Endodermal cell (in vitro differentiated cells): Measurements from ENCODE around the gene DPY30. TPM values are rescaled to one million over a fixed set of nuclear protein-coding genes. Genes with fewer than 3 reads are reported as not detected.

Experiments
- DNase-seq: peaks from one replicate; pipeline ENCODE4 v3.0.0-alpha.2; 2017
- H3K27ac ChIP-seq: 2 replicates; pipeline ENCODE4 v1.5.1; 2013; ENCODE audit warnings: mild to moderate bottlenecking, low read depth, low read length, moderate library complexity
- H3K27me3 ChIP-seq: 2 replicates; pipeline ENCODE4 v1.6.1; 2013; ENCODE audit warnings: mild to moderate bottlenecking, low read length, moderate library complexity; ENCODE audit not compliant: insufficient read depth, control insufficient read depth, poor library complexity, severe bottlenecking
- H3K36me3 ChIP-seq: 2 replicates; pipeline ENCODE4 v1.7.0; 2013; ENCODE audit warnings: mild to moderate bottlenecking, low read length, moderate library complexity; ENCODE audit not compliant: control insufficient read depth, insufficient read depth
- H3K4me1 ChIP-seq: one replicate; pipeline ENCODE4 v1.7.0; 2013; ENCODE audit warnings: low read length; ENCODE audit not compliant: control insufficient read depth, insufficient read depth
- H3K4me3 ChIP-seq: 2 replicates; pipeline ENCODE4 v1.5.1; 2013; ENCODE audit warnings: mild to moderate bottlenecking, low read length, moderate library complexity
- H3K9ac ChIP-seq: 2 replicates; pipeline ENCODE4 v1.6.1; 2013; ENCODE audit warnings: mild to moderate bottlenecking, low read length, moderate library complexity; ENCODE audit not compliant: poor library complexity, severe bottlenecking; ENCODE audit errors: extremely low read depth
- H3K9me3 ChIP-seq: 2 replicates; pipeline ENCODE4 v1.6.1; 2013; ENCODE audit warnings: mild to moderate bottlenecking, low read length, moderate library complexity; ENCODE audit not compliant: control insufficient read depth
- H3K27ac Mint-ChIP-seq: 2 replicates; pipeline ENCODE4 v1.8.0; 2020; ENCODE audit warnings: mixed read lengths
- H3K27me3 Mint-ChIP-seq: 2 replicates; pipeline ENCODE4 v1.8.0; 2021; ENCODE audit warnings: mild to moderate bottlenecking, mixed read lengths; ENCODE audit not compliant: insufficient read depth
- H3K36me3 Mint-ChIP-seq: 2 replicates; pipeline ENCODE4 v1.8.0; 2020; ENCODE audit warnings: low read depth, mixed read lengths
- H3K4me1 Mint-ChIP-seq: 2 replicates; pipeline ENCODE4 v1.8.0; 2020; ENCODE audit warnings: mixed read lengths
- H3K4me3 Mint-ChIP-seq: 2 replicates; pipeline ENCODE4 v1.8.0; 2020; ENCODE audit warnings: mild to moderate bottlenecking, moderate library complexity, mixed read lengths
- H3K9me3 Mint-ChIP-seq: 2 replicates; pipeline ENCODE4 v1.8.0; 2020; ENCODE audit warnings: mild to moderate bottlenecking, mixed read lengths
- CTCF ChIP-seq: fragments of 200-600 bp; sonication (generic); conservative IDR thresholded peaks from 2 replicates; pipeline ENCODE4 v1.5.0; 2021; ENCODE audit warnings: antibody characterized with exemption, mild to moderate bottlenecking
- WGBS, 2 experiments: methylation state at CpG; one replicate each; pipeline versions ENCODE4 v1.1.5 to v1.1.7; 2013; ENCODE audit warnings: missing lambda C conversion rate in 2 of 2, mixed read lengths in 1 of 2; ENCODE audit not compliant: insufficient coverage in 1 of 2, insufficient read length in 1 of 2; 5-methylcytosine and 5-hydroxymethylcytosine counted together
- total RNA-seq, 2 donors: library from RNA; stranded (reverse); fragmentation: NEBNext Ultra II Directional in 1 of 2; extraction: Animal tissue kit (Norgen Biotek cat#: 25700) in 1 of 2; gene quantifications; 2 replicates in 1 of 2; 3 replicates in 1 of 2; pipeline ENCODE4 v1.2.1, GENCODE V29; 2021

Gene DPY30
- total RNA-seq, 2 donors from 2014 or later: 146 to 173 TPM

- H3K27ac Mint-ChIP-seq: peak overlapping the region; percentile 98
- Histone ChIP-seq H3K36me3 (peaks cover 3% of the 10 kb centered on the region), H3K9ac (peak overlapping the region; percentile 69), H3K4me3 (peak overlapping the region; percentile 98), H3K27me3 (no peaks in the 10 kb centered on the region), H3K4me1 (no peaks in the 10 kb centered on the region), H3K27ac (no peak overlapping the region), H3K9me3 (no peaks in the 10 kb centered on the region)
- no peaks in the 10 kb centered on the region for H3K9me3 Mint-ChIP-seq
- H3K36me3 Mint-ChIP-seq: peaks cover 4% of the 10 kb centered on the region
- H3K27me3 Mint-ChIP-seq: no peaks in the 10 kb centered on the region
- WGBS, 2 experiments: 62 to 78% methylated on average over 12 to 13 of the region's 13 CpGs
- H3K4me1 Mint-ChIP-seq: peaks cover 14% of the 10 kb centered on the region
- no peak for TF ChIP-seq CTCF
- DNase-seq: peak; percentile 73
- H3K4me3 Mint-ChIP-seq: peak overlapping the region; percentile 91
Observed at GRCh38 chr2:32061973-32062861, 22.6 kb upstream of the DPY30 start.

GRCh38 chr2:32061430-32061829, 21.8 kb upstream of the DPY30 start:
- Mint-ChIP-seq H3K36me3 (peaks cover 3% of the 10 kb centered on the region), H3K9me3 (no peaks in the 10 kb centered on the region), H3K27ac (no peak overlapping the region), H3K4me1 (peaks cover 14% of the 10 kb centered on the region), H3K27me3 (no peaks in the 10 kb centered on the region), H3K4me3 (no peak overlapping the region)
- no peak for TF ChIP-seq CTCF
- no peaks in the 10 kb centered on the region for H3K9me3 ChIP-seq
- H3K4me3 ChIP-seq: no peak overlapping the region
- DNase-seq: no peak
- no peak overlapping the region for H3K9ac ChIP-seq
- H3K4me1 ChIP-seq: no peaks in the 10 kb centered on the region
- no peak overlapping the region for H3K27ac ChIP-seq
- H3K36me3 ChIP-seq: peaks cover 3% of the 10 kb centered on the region
- WGBS, 2 experiments: 89 to 96% methylated on average over 6 to 8 of the region's 8 CpGs
- H3K27me3 ChIP-seq: no peaks in the 10 kb centered on the region

GRCh38 chr2:32060266-32060665, 20.7 kb upstream of the DPY30 start:
- H3K9ac ChIP-seq: no peak overlapping the region
- H3K4me3 ChIP-seq: no peak overlapping the region
- no peaks in the 10 kb centered on the region for H3K9me3 ChIP-seq
- Mint-ChIP-seq H3K27me3 (no peaks in the 10 kb centered on the region), H3K36me3 (no peaks in the 10 kb centered on the region), H3K4me3 (no peak overlapping the region), H3K4me1 (peaks cover 9% of the 10 kb centered on the region), H3K27ac (no peak overlapping the region), H3K9me3 (no peaks in the 10 kb centered on the region)
- WGBS, 2 experiments: 87% methylated on average over 2 of the region's 2 CpGs; no CpG with 5 or more reads in 1 of the 2 experiments
- H3K27ac ChIP-seq: no peak overlapping the region
- TF ChIP-seq CTCF: no peak
- H3K27me3 ChIP-seq: no peaks in the 10 kb centered on the region
- H3K4me1 ChIP-seq: no peaks in the 10 kb centered on the region
- no peak for DNase-seq
- no peaks in the 10 kb centered on the region for H3K36me3 ChIP-seq
